Mucosa of rectum (tissue), 2 donors: ENCODE data around the gene ELAC1.

Experiments used
- H3K27ac ChIP-seq, 2 donors: one replicate each; pipeline ENCODE4 v1.7.0; 2013; ENCODE audit warnings: inconsistent platforms in 2 of 2, low read depth in 2 of 2, low read length in 2 of 2
- H3K27me3 ChIP-seq, 2 donors: one replicate each; pipeline ENCODE4 v1.7.0; 2013; ENCODE audit warnings: low read length in 2 of 2; ENCODE audit not compliant: control insufficient read depth in 2 of 2, insufficient read depth in 2 of 2
- H3K36me3 ChIP-seq, 2 donors: one replicate each; pipeline ENCODE4 v1.7.0; 2013; ENCODE audit warnings: low read length in 2 of 2; ENCODE audit not compliant: control insufficient read depth in 2 of 2, insufficient read depth in 2 of 2
- H3K4me1 ChIP-seq, 2 donors: one replicate each; pipeline ENCODE4 v1.7.0; 2013; ENCODE audit warnings: low read length in 2 of 2, mild to moderate bottlenecking in 1 of 2; ENCODE audit not compliant: control insufficient read depth in 2 of 2, insufficient read depth in 2 of 2
- H3K4me3 ChIP-seq, 2 donors: one replicate each; pipeline ENCODE4 v1.7.0; 2013; ENCODE audit warnings: low read length in 2 of 2
- H3K9ac ChIP-seq, 2 donors: one replicate each; pipeline ENCODE4 v1.7.0; 2013; ENCODE audit warnings: low read length in 2 of 2, low read depth in 1 of 2, mild to moderate bottlenecking in 1 of 2
- H3K9me3 ChIP-seq, 2 donors: one replicate each; pipeline ENCODE4 v1.7.0; 2013; ENCODE audit warnings: low read length in 2 of 2; ENCODE audit not compliant: control insufficient read depth in 2 of 2
- donor health status: healthy.
- donor health status: Normal muscosa, but diverticular disease.

Gene ELAC1, protein sequence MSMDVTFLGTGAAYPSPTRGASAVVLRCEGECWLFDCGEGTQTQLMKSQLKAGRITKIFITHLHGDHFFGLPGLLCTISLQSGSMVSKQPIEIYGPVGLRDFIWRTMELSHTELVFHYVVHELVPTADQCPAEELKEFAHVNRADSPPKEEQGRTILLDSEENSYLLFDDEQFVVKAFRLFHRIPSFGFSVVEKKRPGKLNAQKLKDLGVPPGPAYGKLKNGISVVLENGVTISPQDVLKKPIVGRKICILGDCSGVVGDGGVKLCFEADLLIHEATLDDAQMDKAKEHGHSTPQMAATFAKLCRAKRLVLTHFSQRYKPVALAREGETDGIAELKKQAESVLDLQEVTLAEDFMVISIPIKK

DNA sequence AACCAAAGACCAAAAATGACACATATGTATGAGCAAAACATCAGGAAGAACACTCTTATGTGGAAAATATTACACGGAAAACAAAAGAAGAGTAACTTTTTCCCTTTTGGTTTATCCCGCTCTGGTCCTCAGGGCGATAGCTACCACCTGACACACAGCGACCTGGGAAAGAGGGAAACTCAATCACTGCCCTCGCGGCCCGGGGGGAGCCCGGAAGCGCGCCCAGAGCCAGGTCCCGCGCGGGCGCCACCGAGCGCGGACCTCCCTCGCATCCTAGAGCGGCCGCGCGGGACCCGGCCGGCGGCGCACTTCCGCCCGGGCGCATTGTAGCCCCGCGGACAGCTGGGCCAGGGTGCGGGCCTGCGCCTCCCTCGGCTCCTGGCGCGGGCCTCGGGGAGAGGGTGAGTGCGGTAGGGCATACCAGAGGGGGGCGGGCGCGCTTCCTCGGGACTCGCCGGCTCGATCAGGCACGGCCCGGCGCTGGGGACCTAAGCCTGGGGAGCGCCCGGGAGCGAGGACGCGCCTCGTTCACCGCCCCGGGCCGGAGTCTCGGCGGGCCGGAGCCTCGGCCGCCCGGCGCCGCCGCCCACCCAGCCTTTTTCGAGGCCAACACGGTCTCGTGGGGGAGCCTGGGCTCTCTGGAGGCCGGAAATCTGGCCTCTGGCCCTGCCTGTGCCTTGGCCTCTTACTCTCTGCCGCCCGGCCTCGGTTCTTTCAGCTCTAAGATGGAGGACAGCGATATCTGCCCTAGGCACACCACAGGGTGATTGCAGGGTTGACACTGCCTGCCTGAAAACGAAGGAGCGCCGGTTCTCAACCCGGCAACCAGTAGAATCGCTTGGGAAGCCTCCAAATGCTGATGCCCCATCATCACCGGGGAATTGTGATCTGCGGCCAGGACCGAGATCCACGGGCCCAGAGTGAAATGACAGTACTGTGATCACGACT, at the start of gene ELAC1:
Gene ELAC1, plus strand, starts transcription at position 327 of the 948 bp plus-strand sequence. CDS start 6,365 bp downstream, outside the sequence.
- peaks cover 7 to 20% of the 10 kb centered on the region in 2 donors for H3K4me1 ChIP-seq
- no peaks in the 10 kb centered on the region for H3K36me3 ChIP-seq
- H3K27me3 ChIP-seq, result no peaks in the 10 kb centered on the region
- no peaks in the 10 kb centered on the region for H3K9me3 ChIP-seq
- peak within 1 kb of the TSS; percentile 93 to 96 for H3K27ac ChIP-seq
- H3K9ac ChIP-seq, result peak within 1 kb of the TSS; percentile 86 to 96
- H3K4me3 ChIP-seq, result peak within 1 kb of the TSS; percentile 85 to 94

DNA sequence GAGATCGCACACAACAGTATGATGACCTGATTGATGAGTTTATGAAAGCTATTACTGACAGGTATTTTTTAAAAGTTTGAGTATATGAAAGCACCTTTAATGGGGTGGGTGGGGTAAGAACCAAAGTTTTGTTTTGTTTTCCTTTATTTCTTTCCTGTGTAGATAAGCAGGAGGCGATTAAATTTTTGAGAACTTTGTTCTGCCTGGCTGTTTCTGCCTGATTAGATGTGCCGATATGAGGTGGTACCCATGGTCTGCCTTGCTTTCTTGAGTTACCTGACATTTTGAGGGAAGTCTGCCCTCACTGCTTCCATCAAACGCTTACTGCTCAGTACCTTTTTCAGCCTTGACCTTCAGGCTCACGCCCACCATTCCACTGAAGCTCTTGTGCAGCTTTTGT, 49.7 kb upstream of the ELAC1 start:
- H3K27me3 ChIP-seq, result no peaks in the 10 kb centered on the region
- H3K9me3 ChIP-seq, result no peaks in the 10 kb centered on the region
- peaks cover 34 to 38% of the 10 kb centered on the region in 2 donors for H3K36me3 ChIP-seq
- H3K4me1 ChIP-seq, result no peaks in the 10 kb centered on the region
- no peak overlapping the region for H3K4me3 ChIP-seq
- H3K9ac ChIP-seq, result no peak overlapping the region
- no peak overlapping the region for H3K27ac ChIP-seq

DNA sequence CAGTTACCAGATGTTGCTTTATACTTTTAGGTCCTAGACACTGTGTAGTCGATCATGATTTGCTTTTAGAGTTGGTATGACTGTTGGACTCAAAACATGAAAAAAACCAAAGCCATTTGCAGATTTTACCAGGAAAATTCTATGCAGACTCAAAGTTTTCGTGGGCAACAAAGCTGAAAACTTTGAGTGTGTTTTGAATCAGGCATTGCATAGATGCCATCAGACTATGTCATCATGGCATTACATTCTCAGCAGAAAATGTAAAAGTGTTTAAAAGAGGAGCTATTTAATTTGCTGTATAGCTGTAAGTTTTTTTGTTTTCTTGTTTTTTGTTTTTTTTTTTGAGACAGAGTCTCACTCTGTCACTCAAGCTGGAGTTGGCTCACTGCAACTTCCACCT, 43.5 kb upstream of the ELAC1 start:
- Histone ChIP-seq H3K27ac (no peak overlapping the region), H3K4me3 (no peak overlapping the region), H3K36me3 (peaks cover 45% of the 10 kb centered on the region in 2 donors), H3K4me1 (no peaks in the 10 kb centered on the region), H3K9me3 (no peaks in the 10 kb centered on the region), H3K9ac (no peak overlapping the region), H3K27me3 (no peaks in the 10 kb centered on the region)

DNA sequence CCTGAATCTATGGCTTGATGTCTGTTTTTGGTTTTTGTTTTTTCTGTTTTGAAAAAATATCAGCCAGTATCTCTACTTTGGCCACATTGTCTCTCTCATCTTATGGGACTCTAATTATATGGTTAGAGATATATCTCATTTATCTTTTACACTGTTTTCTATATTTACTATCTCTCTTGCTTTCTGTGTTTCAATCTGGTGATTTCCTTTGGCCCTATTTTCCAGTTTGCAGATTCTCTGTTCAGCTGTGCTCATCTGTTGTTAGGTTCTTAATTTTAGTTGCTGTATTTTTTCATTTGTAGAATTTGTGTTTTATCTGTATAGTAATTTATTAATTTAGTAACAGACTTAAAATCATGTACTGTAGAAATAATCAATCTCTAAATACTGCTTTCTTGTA, 41.3 kb upstream of the ELAC1 start:
- Histone ChIP-seq H3K36me3 (peaks cover 35 to 45% of the 10 kb centered on the region in 2 donors), H3K9ac (no peak overlapping the region), H3K4me3 (no peak overlapping the region), H3K4me1 (no peaks in the 10 kb centered on the region), H3K27ac (no peak overlapping the region), H3K27me3 (no peaks in the 10 kb centered on the region), H3K9me3 (no peaks in the 10 kb centered on the region)

DNA sequence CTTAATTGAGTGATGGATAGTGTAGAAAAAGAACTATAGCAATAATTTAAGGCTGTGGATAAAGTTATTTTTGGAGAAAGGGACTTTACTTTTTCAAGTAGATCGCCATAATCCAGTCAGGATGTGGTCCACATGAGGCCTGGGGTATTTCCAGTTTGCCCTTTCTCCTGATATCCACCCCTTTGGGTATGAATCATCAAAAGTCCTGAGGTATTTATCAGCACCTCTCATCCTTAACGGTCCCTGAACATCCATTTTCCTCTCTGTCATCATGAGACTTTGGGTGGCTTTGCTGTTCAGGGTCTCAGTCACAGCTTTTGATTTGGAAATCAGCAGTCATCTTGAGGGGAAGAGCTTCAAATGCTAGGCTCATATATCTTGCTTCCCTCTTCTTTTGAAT, 39.3 kb upstream of the ELAC1 start:
- Histone ChIP-seq H3K36me3 (peaks cover 37 to 41% of the 10 kb centered on the region in 2 donors), H3K9ac (no peak overlapping the region), H3K27me3 (no peaks in the 10 kb centered on the region), H3K27ac (no peak overlapping the region), H3K4me1 (no peaks in the 10 kb centered on the region), H3K4me3 (no peak overlapping the region), H3K9me3 (no peaks in the 10 kb centered on the region)

DNA sequence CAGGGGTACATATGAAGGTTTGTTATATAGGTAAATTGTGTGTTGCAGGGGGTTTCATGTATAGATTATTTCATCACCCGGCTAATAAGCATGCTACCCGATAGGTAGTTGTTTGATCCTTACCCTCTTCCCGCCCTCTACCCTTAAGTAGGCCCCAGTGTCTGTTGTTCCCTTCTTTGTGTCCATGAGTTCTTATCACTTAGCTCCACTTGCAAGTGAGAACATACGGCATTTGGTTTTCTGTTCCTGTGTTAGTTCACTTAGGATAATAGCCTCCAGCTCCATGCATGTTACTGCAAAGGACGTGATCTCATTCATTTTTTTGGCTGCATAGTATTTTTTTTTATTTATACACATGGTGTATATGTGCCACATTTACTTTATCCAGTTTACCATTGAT, 34.2 kb upstream of the ELAC1 start:
- H3K9ac ChIP-seq, result no peak overlapping the region
- H3K9me3 ChIP-seq, result no peaks in the 10 kb centered on the region
- H3K4me1 ChIP-seq, result no peaks in the 10 kb centered on the region
- no peaks in the 10 kb centered on the region for H3K27me3 ChIP-seq
- peaks cover 15 to 23% of the 10 kb centered on the region in 2 donors for H3K36me3 ChIP-seq
- H3K4me3 ChIP-seq, result no peak overlapping the region
- H3K27ac ChIP-seq, result no peak overlapping the region

DNA sequence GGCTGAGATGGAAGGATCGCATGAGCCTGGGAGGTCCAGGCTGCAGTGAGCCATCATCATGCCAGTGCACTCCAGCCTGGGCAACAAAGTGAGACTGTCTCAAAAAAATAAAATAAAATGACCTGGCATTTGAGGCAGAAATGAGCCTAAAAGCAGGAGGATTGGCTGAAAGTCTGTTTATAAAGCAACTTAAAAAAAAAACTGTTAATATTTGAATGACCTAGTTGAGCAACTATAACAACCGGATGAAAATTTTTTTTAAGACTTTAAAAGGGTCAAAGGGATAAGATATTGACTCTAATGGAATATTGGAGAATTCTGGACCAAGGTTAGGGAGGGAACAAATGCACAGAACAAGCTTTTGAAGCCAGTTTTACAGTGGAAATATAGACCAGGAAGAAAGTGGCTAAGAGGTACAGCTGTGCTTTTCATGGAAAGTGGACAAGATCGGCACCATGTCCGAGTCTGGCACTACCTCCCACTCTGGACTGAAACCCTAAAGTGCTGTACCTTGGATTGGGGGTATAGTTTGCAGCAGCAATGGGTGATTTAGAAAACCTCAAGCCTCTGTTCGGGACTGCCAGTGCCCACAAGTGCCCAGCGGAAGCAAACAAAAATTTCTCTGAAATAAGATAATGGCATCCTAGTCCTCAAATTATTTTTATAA, 33.2 kb upstream of the ELAC1 start:
- Histone ChIP-seq H3K36me3 (peaks cover 14 to 22% of the 10 kb centered on the region in 2 donors), H3K27ac (no peak overlapping the region), H3K4me1 (no peaks in the 10 kb centered on the region), H3K27me3 (no peaks in the 10 kb centered on the region), H3K4me3 (no peak overlapping the region), H3K9ac (no peak overlapping the region), H3K9me3 (no peaks in the 10 kb centered on the region)

DNA sequence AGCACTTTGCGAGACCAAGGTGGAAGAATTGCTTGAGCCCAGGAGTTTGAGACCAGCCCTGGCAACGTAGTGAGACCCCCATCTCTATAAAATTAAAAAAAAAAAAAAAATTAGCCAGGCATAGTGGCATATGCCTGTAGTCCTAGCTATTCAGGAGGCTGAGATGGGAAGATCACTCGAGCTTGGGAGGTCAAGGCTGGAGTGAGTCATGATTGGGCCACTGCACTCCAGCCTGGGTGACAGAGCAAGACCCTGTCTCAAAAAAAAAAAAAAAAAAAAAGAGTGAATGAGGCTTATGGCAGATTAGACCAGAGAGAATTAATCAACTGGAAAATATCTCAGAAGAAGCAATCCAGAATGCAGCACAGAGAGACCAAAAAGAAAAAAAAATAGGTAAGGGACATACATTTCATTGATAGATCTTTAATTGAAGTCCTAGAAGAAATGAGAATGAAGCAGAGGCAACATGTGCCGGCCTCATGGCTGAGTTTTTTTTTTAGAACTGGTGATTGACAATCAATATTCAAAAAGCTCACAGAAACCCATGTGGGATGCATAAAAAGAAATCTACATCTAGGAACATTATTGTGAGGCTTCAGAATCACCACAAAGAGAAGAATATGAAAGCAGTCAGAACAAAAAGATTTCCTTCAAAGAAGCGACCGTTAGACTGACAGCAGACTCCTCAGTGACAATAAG, 32.2 kb upstream of the ELAC1 start:
- Histone ChIP-seq H3K27ac (no peak overlapping the region), H3K27me3 (no peaks in the 10 kb centered on the region), H3K4me1 (no peaks in the 10 kb centered on the region), H3K4me3 (no peak overlapping the region), H3K9me3 (no peaks in the 10 kb centered on the region), H3K36me3 (peaks cover 14 to 16% of the 10 kb centered on the region in 2 donors), H3K9ac (no peak overlapping the region)

DNA sequence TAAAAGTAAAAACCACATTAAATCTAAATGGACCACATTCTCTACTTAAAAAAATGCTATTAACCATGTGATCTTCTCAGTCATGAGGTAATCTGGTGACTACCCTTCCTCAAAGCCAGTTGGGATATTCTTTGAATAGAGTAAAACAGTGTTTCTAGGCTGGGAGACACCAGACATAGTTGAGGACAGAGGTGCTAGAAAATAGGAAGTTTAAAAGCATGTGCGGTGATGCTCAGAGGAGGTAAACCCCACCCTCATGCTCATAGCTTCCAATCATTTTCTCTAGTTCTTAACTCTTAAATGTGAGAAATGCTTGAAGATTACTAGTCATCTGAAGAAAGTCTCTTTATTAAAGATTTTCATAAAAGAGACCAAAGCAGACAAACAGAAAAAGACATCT, 30.7 kb upstream of the ELAC1 start:
- Histone ChIP-seq H3K27me3 (no peaks in the 10 kb centered on the region), H3K27ac (no peak overlapping the region), H3K36me3 (peaks cover 12 to 14% of the 10 kb centered on the region in 2 donors), H3K9me3 (no peaks in the 10 kb centered on the region), H3K4me1 (no peaks in the 10 kb centered on the region), H3K4me3 (no peak overlapping the region), H3K9ac (no peak overlapping the region)
